ENCODE measurements around the gene CD164. TPM values are rescaled to one million over a fixed set of nuclear protein-coding genes. Genes with fewer than 3 reads are reported as not detected.

Gene CD164
- total and polyA plus RNA-seq, 2 of the 13 experiments (the other 11 are each of a cell fraction or from before 2014, with no cell fraction given) = 222 to 293 TPM

DNA sequence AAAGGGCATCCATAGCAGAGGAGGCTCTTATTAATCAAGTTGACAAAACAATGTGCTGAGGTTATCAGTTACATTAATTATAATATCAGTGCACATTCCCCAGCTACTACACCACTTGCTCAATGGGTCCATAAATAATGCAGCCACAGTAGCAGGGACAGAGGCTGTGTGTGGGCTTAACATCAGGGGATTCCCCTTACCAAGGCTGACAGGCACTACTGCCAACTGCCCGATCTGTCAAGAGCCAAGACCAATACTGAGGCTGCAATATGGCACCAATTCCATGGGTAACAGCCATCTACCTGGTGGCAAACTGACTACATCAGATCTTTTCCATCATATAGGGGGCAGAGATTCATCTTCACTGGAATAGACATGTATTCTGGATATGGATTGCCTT, 22.0 kb downstream of the CD164 start:
- Histone ChIP-seq H3K9me3 (ENCODE audit: low read length) (peaks cover 17% of the 10 kb centered on the region), H4K20me1 (ENCODE audit: insufficient read depth, low read length) (0 out of 2 replicates have a peak, but pooled peaks cover 6% of the 10 kb centered on the region), H3K27ac (ENCODE audit: extremely low read length, insufficient read depth, low read length) (no peak overlapping the region), H3K9ac (ENCODE audit: insufficient read depth, low read depth, low read length) (no peak overlapping the region), H3K27me3 (ENCODE audit: control insufficient read depth in 1 of 2, insufficient read depth in 2 of 2, low read length in 2 of 2) (no peaks in the 10 kb centered on the region), H3K36me3 (replicated peaks in 1 of 2; ENCODE audit: control insufficient read depth in 1 of 2, insufficient read depth in 2 of 2, low read length in 2 of 2) (peaks cover 1 to 36% of the 10 kb centered on the region in 2 experiments), H2AFZ (ENCODE audit: low read length) (no peak overlapping the region), H3K4me1 (ENCODE audit: insufficient read depth, low read length) (no peaks in the 10 kb centered on the region), H3K4me2 (ENCODE audit: low read depth, low read length) (no peak overlapping the region), H3K79me2 (ENCODE audit: insufficient read depth, low read length) (no peaks in the 10 kb centered on the region), H3K4me3 (replicated peaks in 1 of 3; ENCODE audit: insufficient read depth in 1 of 3, low read depth in 2 of 3, low read length in 3 of 3) (no peak overlapping the region)
- FAIRE-seq (no peak), ATAC-seq (no peak), DNase-seq (ENCODE audit: low spot score) (no peak)
- BruUV-seq (replicated peaks) = no TSS peak
- ChIA-PET CTCF (ENCODE audit: low intra/inter-chr PET ratio, low total read pairs) (no interaction called here), POLR2A (interaction anchor here (0.6 kb wide), 1 partner anchor 827 kb away, joined by 3 read pairs; no protein-coding TSS in a partner anchor)
- in situ Hi-C loops (cut with HindIII; ENCODE audit: extremely low pct_ligation_motif_present, low pct_unique_long_range_greater_than_20kb) = no loop called here
- intact Hi-C loops (cut with micrococcal nuclease; ENCODE audit: unreplicated experiment) = loop anchor here (5.0 kb wide), 1 partner anchor 63 kb away; no protein-coding TSS in a partner anchor
- 100% methylated on average over 1 of the region's 1 CpG for WGBS (ENCODE audit: low lambda C conversion rate)
- TF ChIP-seq, protein P1, sequence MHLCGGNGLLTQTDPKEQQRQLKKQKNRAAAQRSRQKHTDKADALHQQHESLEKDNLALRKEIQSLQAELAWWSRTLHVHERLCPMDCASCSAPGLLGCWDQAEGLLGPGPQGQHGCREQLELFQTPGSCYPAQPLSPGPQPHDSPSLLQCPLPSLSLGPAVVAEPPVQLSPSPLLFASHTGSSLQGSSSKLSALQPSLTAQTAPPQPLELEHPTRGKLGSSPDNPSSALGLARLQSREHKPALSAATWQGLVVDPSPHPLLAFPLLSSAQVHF (CRISPR knock-in tag; IDR thresholded peaks at IDR 0.05) = no peak
- TF ChIP-seq KDM1A (CRISPR knock-in tag; IDR thresholded peaks at IDR 0.05) = no peak
- TF ChIP-seq, protein P2, sequence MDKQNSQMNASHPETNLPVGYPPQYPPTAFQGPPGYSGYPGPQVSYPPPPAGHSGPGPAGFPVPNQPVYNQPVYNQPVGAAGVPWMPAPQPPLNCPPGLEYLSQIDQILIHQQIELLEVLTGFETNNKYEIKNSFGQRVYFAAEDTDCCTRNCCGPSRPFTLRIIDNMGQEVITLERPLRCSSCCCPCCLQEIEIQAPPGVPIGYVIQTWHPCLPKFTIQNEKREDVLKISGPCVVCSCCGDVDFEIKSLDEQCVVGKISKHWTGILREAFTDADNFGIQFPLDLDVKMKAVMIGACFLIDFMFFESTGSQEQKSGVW (CRISPR knock-in tag; IDR thresholded peaks at IDR 0.05; ENCODE audit: borderline replicate concordance) = no peak
- no peak for TF ChIP-seq ZNF687 (CRISPR knock-in tag; IDR thresholded peaks at IDR 0.05)
- no peak for TF ChIP-seq THAP9 (CRISPR knock-in tag; IDR thresholded peaks at IDR 0.05; ENCODE audit: borderline replicate concordance)
- TF ChIP-seq GTF2F1 (IDR thresholded peaks at IDR 0.05; ENCODE audit: low read length) = no peak
- no peak for TF ChIP-seq ZSCAN29 (CRISPR knock-in tag; conservative IDR thresholded peaks at IDR 0.05)
- TF ChIP-seq, protein P3, sequence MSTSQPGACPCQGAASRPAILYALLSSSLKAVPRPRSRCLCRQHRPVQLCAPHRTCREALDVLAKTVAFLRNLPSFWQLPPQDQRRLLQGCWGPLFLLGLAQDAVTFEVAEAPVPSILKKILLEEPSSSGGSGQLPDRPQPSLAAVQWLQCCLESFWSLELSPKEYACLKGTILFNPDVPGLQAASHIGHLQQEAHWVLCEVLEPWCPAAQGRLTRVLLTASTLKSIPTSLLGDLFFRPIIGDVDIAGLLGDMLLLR (CRISPR knock-in tag; IDR thresholded peaks at IDR 0.05) = no peak
- no peak for TF ChIP-seq JUN (CRISPR knock-in tag; IDR thresholded peaks at IDR 0.05)
- no peak for TF ChIP-seq ZUFSP (CRISPR knock-in tag; IDR thresholded peaks at IDR 0.05; ENCODE audit: borderline replicate concordance)
- TF ChIP-seq ZSCAN25 (CRISPR knock-in tag; IDR thresholded peaks at IDR 0.05) = no peak
- no peak for TF ChIP-seq ZNF337 (CRISPR knock-in tag; IDR thresholded peaks at IDR 0.05; ENCODE audit: borderline replicate concordance, low read depth)

Data from HepG2 (cell line).